ENCODE measurements around the gene FNDC3B. TPM values are rescaled to one million over a fixed set of nuclear protein-coding genes. Genes with fewer than 3 reads are reported as not detected.
A peak's percentile ranks its signal among the peaks of the same experiment; 100 is the strongest.

The FNDC3B gene
- total and polyA plus RNA-seq, 9 of the 15 experiments (the other 6 are each of a cell fraction or from before 2014, with no cell fraction given), result 7.0 to 35.8 (median 16.2) TPM

- BruUV-seq (replicated peaks), result no TSS peak
- no peak for DNase-seq (ENCODE audit: extremely low read depth in 1 of 4, low spot score in 3 of 4)
- no peaks in the 10 kb centered on the region for H3K9me1 ChIP-seq (ENCODE audit: control insufficient read depth, insufficient read depth, low read length)
- intact Hi-C loops (cut with micrococcal nuclease), result no loop called here
- H3K36me3 ChIP-seq (ENCODE audit: control insufficient read depth, insufficient read depth, low read length), result no peaks in the 10 kb centered on the region
- in situ Hi-C loops (cut with MboI), result no loop called here
- H3K4me3 ChIP-seq, result no peak overlapping the region
- FAIRE-seq, result no peak
- no peak overlapping the region for H3K27ac ChIP-seq (ENCODE audit: extremely low read depth, low read depth, low read length)
- H3K4me2 ChIP-seq (ENCODE audit: insufficient read depth, low read length), result no peak overlapping the region
- TF ChIP-seq RUNX1 (IDR thresholded peaks at IDR 0.05; ENCODE audit: low read depth), result no peak
- no peak for TF ChIP-seq RERE (CRISPR knock-in tag; IDR thresholded peaks at IDR 0.05; ENCODE audit: borderline replicate concordance)
- TF ChIP-seq NCOA2 (IDR thresholded peaks at IDR 0.05; ENCODE audit: partially characterized antibody in 2 of 2), result peak in 1 of 2 experiments; percentile 15
- TF ChIP-seq KAT7 (CRISPR knock-in tag; IDR thresholded peaks at IDR 0.05; ENCODE audit: borderline replicate concordance), result no peak
- TF ChIP-seq SRF (CRISPR knock-in tag; IDR thresholded peaks at IDR 0.05), result no peak
- TF ChIP-seq BDP1 (IDR thresholded peaks at IDR 0.05; ENCODE audit: insufficient read depth, insufficient read length), result no peak
- no peak overlapping the region for H2AFZ ChIP-seq (ENCODE audit: low read depth, low read length)
- H3K79me2 ChIP-seq (ENCODE audit: control insufficient read depth, insufficient read depth, low read length), result peaks cover 56% of the 10 kb centered on the region
- H3K9me3 ChIP-seq (replicated peaks; ENCODE audit: control insufficient read depth, insufficient read depth, low read depth, low read length), result no peaks in the 10 kb centered on the region
- H4K20me1 ChIP-seq (replicated peaks; ENCODE audit: control insufficient read depth, insufficient read depth, low read length), result peaks cover 7% of the 10 kb centered on the region; the same call in 1 of the 2 replicates
- no peaks in the 10 kb centered on the region; a peak in 1 of 5 replicates for H3K4me1 ChIP-seq (replicated peaks in 1 of 2; ENCODE audit: control insufficient read depth in 2 of 2, insufficient read depth in 2 of 2, low read length in 2 of 2)
- 55% methylated on average over 5 of the region's 5 CpGs for WGBS (ENCODE audit: insufficient coverage, low coverage, missing lambda C conversion rate)
- ChIA-PET POLR2A (interaction anchor here (0.6 to 1.6 kb wide), 5 partner anchors 7 to 1219 kb away, joined by 3 to 6 read pairs (median 4); no protein-coding TSS in a partner anchor), CTCF (ENCODE audit: low intra/inter-chr PET ratio) (no interaction called here)
- H3K9ac ChIP-seq (ENCODE audit: insufficient read depth in 1 of 2, low read depth in 2 of 2, low read length in 2 of 2), result no peak overlapping the region
- H3K27me3 ChIP-seq (ENCODE audit: control insufficient read depth in 2 of 2, insufficient read depth in 2 of 2, low read length in 2 of 2), result no peaks in the 10 kb centered on the region
- ATAC-seq, result peak; percentile 47
These were observed 179.3 kb downstream of the FNDC3B start for GRCh38 chr3:172218350-172219323.
